NCI-H526 (cell line): ENCODE results near the gene PRCD.
A peak's percentile ranks its signal among the peaks of the same experiment; 100 is the strongest.
"Not testable (repeated sequence)": the region's sequence is repeated elsewhere in the genome, so short reads cannot be mapped to it uniquely, and the experiment has no call there.

Experiments used
- DNase-seq, 2 experiments: peaks; one replicate each; lab custom pipeline; 2025; lab: John Stamatoyannopoulos, UW

Gene PRCD

DNA sequence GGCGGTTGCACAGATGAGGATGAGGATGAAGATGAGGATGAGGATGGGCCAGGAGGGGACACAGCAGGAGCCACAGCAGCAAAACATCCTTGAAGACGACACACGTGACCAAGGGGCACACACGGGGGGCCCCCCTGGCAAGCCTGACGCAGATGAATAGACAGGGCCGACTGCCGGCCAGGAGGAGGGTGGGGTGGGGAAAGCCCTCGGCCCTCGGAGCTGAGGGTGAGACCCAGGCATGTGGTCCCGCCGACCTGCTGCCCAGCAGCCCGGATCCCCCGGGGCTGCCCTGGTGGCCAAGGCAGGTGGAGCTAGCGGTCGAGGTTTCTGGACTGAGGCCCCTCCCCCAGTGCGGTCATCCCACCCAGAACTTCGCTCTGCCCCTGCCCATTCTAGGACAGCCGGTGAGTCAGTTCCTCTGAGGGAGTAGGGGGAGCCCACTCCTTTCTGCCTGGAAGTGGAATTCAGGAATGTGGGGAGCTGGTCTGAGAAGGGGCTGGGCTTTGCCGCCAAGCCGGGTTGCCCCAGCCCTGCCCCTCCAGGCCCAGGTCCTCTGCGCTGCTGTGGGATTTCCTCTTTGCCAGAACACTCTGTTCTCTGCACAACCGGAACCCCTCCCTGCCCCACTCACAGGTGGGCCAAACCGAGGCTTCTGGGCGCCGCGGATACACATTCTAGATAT is 12.3 kb upstream of the PRCD start:
- no peak for DNase-seq

DNA sequence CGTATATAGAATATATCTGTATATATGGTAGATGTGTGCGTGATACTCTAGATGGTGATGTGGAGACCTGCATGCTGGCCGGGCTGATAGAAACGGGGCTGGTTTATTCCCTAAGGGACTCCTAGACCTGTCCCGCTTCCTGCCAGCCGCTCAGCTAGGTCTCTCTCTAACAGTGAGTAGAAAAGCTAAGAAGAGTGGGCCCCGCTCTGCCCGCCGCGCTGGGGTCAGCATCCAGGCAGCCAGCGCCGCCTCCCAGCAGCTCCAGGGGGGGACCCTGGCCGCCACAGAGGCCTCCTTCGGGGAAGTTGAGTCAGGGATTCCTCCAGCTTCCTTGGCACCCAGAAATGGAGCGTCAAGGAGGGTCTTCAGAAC is 11.7 kb upstream of the PRCD start:
- no peak for DNase-seq

DNA sequence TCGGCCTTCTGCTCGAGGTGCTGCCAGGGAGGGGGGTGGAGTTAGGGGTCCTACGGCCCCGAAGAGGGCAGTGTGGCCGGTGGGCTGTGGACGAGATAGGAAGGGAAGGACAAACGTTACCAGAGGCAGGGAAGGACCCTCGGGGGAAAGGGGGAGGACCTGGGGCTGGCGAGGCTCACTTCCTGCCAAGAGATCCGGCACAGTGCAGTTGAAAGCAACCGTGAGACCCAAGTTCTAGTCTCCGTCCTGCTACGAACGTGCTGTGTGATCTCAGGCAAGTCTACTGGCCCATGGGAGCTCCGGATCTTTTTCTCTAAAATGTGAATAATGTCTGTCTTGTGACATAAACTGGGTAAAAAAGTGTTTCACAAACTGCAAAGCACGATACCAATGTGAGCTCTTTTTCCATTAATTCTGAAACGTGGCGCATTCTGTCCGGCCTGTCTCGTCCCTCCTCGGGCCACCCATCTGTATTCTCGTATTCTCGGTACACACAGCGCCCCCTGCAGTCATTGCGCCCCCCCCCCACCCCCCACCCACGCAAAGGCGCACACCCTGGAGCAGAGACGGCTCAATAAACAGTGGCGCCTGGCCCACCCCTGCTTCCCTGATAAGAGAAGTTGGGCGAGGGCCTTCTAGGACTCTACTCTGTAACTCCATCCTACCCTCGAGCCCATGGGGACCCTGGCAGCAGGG is 11.2 kb upstream of the PRCD start:
- DNase-seq, result no peak

DNA sequence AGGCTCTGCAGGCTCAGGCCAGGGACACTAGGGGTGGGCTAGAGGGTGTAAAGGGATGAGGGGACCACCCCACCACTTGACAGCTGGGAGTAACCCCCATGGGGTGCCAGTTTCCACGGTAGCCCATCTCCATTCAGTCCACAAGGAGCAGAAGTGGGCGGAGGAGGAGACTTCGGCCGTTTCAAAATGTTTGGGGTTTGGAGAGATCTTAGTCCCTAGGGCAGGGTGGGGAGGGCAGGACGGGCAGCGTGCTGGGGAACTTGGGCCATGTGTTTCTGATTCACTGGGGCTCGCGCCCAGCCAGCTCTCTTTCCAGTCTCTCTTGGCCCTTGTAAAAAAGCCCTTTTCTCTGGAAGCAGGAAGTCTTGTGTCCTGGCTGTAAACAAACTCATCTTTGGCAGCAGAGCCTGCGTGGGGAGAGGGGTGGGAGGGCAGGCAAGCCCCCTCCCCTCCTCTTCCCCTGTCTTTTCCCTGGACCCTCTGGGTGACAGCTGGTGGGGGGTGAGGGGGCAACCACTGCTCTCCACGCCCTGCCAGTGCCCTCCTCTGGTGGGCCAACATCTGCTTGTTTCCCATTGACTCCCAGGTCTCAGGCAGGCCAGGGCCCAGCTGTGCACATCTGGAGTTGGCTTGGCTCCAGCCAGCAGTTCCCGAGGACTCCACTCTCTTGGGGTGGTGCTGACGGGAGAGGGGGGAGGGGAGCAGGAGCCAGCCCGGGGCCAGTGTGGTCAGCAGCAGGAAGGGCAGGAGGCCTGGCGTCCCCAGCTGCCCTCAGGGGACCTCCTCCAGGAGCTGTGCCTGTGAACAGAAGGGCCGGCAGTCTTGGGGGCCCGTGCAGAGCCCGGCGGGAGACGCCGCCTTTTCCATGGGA is 10.4 kb upstream of the PRCD start:
- no peak for DNase-seq

DNA sequence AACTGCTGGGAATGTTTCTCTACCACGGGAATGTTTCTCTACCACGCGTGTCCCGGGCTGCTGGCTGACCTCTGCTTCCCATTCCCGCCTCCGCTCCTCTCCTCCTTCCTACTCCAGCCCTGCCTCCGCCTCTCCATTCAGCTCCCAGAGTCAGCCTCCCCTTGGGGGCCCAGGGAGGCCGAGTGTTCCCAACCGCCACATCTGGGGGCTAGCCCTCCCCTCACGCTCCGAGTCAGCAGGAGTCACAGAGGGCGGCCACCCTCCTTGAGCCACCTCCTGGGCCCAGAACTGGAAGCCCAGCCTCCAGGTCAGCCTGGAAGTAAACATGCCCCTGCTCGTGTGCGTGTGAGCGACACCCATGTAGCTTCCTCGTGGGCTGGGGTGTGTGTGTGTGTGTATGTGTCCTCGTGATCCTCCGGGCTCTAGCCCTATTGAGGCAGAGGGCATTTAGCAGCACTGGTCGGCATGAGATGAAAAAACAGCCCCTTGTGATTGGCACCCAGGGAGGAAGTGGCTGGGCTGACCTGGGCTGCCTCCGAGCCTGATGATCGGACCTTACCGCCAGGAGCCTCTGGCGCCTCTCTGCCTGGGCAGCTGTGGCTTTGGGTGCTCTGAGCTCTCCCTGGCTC is 9.6 kb upstream of the PRCD start:
- no peak for DNase-seq

DNA sequence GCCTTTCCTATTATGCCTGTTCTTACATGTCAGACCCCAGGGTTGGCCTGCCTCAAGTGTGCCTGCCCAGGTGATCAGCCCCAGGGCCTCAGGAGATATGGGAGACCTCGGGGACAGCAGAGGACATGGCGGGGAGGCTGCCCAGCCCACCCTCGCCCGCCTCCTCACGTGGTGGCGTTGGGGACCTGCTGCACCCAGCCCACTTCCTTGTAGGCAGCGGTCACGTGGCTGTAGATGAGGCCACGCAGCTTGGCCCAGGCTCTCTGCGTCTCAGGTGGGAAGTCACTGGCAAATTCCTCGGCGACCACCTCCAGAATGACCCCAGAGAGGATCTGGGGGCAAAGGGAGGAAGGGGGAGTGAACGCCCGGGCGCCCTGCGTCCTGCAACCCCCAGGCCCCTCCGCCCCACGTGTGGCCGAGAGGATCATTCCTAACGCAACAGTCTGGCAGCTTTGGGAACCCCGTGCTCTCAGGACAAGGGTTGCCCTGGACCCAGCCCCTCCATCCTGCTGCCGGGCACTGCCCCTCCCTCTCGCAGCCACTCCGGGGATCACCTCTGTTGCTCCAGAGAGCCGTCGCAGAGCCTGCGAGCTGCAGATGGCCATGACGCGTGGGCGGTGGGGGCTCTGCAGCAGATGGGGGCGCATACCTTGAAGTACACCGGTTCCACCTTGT is 8.9 kb upstream of the PRCD start:
- DNase-seq, result no peak

DNA sequence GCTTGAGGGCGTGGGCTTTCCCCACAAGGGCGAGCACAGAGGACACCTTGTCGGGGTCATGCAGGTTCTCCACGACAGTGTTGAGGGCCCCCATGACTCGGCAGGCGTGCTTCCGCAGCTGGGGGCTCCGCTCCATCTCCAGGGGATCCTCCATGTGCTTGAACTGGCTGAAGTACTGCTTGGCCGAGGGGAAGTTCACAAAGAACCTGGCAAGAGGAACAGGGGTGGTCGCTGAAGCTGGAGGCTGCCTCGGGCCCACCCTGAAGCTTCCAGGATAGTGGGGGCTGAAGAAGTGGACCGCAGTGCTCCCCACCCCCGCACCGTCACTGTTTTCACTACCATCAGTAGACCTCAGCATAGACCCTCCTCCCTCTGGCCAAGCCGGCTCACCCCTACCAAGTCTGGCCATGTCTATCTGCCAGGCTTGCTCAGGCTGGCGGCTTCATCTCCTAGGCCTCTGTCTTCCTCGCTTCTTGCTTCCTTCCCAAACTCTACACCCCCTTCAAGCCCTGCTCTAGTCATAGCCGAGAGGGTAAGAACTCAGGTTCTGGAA is 8.3 kb upstream of the PRCD start:
- no peak for DNase-seq

DNA sequence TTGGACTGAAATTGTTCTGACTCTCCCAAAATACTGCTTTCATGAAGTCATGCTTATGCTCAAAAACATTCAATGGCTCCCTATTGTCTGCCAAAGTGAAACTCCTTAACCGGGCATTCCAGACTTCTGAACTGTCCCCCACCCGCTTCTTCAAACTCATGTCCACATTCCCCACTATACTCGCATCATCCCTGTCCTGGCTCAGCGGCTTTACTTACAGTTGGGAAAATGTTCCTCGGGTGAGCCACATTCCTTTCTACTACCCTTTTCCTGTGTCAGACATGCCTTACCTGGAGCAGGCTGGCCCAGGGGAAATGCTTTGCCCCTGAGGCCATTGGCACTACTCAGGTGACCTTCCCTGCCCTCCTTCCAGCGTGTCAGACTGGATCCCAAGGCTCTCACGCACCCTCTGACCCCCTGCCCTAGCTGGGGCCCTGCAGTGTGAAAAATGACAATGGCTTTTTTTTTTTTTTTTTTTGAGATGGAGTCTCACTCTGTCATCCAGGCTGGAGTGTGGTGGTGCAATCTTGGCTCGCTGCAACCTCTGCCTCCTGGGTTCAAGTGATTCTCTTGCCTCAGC is 7.7 kb upstream of the PRCD start:
- DNase-seq, result no peak

DNA sequence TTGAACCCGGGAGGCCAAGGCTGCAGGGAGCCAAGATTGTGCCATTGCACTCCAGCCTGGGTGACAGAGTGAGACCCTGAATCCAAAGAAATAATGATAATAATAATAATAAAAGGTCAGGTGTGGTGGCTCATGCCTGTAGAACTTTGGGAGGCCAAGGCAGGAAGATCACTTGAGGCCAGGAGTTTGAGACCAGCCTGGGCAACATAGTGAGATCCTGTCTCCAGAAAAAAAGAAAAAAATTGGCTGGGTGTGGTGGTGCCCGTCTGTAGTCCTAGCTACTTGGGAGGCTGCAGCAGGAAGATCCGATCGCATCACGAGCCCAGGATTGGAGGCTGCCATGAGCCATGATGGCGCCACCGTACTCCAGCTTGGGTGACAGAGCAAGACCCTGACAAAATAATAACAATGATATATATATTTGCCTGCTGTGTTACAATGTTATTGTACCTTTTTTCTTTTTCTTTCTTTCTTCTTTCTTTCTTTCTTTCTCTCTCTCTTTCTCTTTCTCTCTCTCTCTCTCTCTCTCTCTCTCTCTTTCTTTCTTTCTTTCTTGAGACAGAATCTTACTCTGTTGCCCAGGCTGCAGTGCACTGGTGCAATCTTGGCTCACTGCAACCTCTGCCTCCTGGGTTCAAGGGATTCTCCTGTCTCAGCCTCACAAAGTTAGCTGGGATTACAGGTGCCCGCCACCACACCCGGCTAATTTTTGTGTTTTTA is 6.0 kb upstream of the PRCD start:
- not testable (repeated sequence) for DNase-seq

DNA sequence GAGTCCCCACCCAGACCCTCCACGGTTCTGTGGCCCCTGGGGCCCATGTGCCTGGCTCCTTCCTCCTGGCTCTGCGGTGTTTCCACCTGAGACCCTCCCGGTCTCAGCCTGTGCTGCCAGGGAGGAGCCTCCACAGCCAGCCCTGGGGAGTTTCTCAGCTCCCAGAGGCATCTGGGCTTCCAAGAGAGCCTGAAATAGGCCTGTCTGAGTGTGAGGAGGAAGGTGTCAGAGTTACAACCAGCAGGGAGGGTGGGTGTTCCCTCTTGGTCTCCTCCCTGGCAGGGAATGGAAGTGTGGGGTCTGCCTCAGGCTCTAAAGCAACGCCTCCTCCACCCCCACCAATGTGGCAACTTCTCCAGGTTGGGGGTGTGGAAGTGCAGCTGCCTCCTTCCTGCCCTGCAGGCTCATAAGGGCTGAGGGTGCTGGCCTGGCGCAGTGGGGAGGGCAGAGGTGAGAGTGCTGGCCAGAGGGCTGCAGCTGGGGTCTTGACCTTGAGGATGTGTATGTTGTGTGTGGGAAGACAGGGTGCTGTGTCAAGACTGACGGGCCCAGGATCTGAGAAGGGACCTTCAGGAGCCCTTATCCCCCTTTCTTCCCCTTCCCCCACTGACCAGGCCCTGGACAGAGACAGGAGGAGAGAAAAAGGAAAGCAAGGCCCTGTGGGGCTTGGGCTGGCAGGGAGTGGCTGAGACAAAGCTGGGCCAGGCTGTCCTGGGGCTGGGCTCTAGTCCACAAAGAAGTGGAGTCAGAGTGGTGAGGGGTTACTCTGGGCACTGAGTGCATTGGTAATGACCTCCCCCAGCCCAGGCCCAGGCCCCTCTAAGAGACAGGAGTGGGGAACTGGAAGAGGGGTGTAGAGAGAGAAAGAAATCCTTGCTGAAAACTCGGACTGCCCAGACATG is 4.8 kb upstream of the PRCD start:
- no peak for DNase-seq

DNA sequence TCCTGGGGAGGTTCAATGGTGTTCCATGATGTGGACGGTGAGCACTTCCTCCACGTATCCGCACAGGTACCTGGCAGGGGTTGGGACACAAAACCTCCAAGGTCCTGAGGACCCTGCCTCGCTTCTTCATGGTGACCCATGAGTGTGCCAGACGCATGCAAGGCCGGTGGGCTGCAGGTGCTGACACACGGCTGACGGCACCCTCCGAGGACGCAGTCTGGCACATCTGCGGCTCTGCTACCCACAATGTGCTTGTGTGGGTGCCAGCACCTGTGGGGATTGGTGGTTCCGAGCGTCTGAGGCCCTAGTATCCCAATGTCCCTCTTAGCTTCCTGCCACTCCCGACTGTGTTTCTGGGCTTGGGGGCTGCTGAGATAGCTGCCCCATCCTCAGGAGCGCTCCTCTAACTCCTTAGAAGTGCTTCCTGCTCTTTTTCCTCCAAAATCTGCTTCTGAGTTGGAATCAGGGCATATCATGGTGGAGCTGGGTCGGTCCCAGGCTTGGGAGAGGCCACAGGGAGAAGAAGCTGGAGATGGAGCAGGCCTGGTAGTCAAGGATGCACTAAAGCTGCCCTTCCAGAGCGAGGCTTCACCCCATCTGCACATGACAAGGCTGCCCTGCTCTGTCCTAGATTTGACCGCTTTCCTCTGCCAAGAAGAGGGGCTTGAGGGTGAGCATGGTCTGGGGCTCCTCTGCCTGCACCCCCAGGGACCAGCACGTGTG is 3.9 kb upstream of the PRCD start:
- no peak for DNase-seq

DNA sequence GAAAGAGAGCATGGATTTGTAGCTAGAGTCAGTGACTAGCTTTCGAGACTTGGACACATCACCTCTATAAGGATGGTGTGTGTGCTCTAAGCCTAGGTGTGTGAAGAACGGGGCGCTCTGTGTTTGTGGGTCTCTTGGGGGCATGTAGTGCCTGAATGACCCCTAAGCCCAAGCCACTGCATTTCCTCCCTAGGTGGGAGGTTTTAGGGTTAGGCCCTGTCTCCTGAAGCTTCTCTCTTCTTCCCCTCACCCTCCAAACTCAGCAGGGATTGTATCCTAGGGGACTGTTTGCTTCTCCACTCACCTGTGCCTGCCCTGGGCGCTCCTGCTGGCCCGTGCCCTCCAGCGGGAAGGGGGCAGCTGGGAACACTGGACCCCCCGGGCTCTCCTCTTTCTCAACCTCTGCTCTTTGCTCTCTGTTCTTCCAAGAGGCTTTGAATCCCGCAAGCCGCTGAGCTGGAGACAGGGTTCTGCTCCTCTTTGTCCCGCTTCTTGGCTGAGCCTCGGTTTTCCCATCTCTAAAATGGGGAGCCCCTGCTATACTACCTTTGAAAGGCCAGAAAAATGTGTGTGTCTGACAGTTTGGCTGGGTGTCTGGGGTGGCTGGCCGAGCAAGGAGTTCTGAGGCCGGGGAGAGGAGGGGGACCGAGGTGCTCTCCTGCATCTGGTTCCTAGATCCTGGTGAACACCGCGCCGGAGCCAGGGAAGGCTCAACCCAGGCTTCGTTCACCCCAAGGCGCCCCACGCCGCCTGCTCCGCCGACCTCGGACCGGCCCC is 3.1 kb upstream of the PRCD start:
- no peak for DNase-seq

DNA sequence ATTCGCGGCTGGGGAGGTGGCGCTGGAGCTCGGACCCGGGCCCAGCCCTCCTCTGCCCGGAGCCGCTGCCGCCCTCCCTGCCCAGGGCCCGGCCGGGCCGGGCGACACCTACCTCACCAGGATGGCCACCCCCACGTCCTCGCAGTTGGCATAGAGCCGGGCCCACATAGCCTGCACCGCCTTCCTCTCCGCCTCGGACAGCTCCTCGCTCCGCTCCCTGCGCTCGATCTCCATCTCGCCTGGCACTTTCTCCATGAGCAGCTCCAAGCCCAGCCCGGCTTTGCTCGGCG is 2.6 kb upstream of the PRCD start:
- peak in 1 of 2 experiments; percentile 44 for DNase-seq

DNA sequence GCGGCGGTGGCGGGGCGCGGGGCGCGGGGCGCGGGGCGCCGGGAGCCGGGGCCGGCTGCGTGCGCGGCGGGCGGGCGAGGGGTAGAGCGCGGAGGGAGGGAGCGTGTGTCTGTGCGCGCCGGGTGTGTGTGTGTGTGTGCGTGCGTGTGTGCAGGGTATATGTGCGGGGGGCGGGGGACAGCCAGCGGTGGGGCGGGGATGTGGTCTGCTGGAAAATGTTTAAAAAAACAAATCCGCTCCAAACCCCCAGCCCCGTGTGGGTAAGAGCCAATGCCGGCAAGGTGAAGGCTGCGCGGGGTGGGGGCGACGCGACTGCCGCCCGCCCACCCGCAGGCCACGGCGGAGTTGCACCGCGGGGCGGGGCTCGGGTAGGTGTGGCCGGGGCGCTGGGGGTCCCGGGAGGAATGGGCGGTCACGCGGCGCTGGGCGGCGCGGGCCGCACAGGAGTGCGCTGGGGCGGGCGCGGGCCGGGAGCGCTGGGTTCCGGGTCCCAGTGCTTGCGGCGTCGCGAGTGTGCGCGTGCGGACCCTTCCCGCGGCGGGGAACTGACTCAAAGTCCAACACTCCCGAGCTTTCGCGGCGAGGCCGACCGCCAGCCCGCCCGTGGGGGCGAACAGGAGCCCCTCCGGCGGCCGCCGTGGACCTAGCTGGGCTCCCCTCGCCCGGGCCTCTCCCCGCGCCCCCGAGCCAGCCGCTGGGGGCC is 2.1 kb upstream of the PRCD start, which contains the start of gene CYGB:
Gene CYGB (minus strand): TSS at position 132 of the 703 bp plus-strand sequence. CDS start 167 bp downstream, outside the sequence.
- DNase-seq, result no peak

DNA sequence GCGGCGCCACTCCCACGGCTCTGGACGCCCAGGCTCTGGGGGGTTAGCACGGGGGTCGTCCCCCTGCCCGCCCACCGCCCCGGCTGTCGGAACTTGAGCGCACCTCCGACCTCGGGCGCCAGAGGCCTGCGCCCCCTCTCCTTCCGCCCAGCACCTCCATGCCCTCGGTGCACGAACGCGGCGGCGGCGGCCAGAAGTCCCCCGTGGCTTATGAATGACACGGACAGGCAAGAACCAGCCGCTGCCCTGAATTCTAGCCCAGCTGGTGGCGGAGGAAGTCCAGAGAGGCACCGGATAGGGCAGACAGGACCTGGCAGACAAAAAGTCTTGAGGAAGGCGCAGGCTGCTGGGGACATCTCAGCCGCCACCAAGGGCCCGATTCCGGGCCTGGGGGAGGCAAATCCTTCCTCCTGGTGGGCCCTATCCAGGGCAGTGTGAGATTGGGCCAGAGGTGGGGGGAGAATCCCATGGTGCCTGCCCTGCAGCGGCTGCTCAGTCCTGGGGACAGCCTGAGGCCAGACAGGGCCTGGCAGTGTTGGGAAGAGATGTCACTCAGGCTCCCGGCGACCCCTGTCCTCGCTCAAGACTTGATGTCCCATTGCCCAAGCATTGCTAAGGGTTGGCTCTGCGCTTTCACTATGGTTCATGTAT is 1.4 kb upstream of the PRCD start:
- DNase-seq, result no peak

DNA sequence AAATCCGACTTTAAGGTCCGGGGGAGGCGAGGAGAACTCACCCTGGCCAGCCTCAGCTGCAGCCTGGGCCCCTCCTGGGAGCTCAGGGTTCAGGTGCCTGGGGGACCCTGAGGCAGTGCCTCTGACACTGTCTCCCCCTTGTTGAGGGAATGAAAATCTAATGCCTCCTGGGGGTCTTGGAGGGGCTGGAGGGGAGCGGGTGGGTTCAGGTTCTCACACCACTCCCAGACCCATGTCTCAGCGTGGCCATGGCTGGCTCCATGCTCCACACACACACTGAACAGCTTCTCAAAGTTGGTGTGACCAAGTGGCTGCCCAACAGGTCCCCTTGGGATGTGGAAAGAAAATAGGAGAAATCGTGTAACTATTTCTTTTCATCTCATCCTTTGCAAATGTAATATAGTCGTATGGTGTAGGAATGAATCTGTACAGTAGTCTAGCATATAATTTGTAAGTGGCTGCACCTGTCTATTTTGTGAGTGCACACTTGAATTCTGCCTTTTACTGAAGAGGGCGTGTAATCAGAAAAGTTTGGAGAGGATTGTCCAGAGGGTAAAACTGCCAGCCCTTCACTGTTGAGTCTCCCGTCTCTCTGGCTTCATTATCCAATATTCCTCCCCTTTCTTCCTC is 788 bp upstream of the PRCD start:
- no peak for DNase-seq
